Measurements from ENCODE around the gene NTM. TPM values are rescaled to one million over a fixed set of nuclear protein-coding genes. Genes with fewer than 3 reads are reported as not detected.

Gene NTM
- total and polyA plus RNA-seq, 2 experiments from 2014 or later, result 2.2 to 4.9 TPM

- Histone ChIP-seq H3K4me1 (ENCODE audit: insufficient read depth) (no peaks in the 10 kb centered on the region), H3K4me2 (no peak overlapping the region), H3K9me3 (ENCODE audit: low read depth) (no peaks in the 10 kb centered on the region), H2AFZ (no peak overlapping the region), H3K27ac (no peak overlapping the region), H3K4me3 (no peak overlapping the region), H4K20me1 (ENCODE audit: insufficient read depth, poor library complexity, severe bottlenecking) (no peaks in the 10 kb centered on the region), H3K36me3 (replicated peaks; ENCODE audit: insufficient read depth, low read depth) (no peaks in the 10 kb centered on the region), H3K79me2 (no peaks in the 10 kb centered on the region), H3K27me3 (no peaks in the 10 kb centered on the region), H3K9me2 (replicated peaks; ENCODE audit: insufficient read depth) (no peaks in the 10 kb centered on the region)
- TF ChIP-seq EZH2phosphoT487 (IDR thresholded peaks at IDR 0.05; ENCODE audit: low read depth, severe bottlenecking, unreplicated experiment) (no peak), CTCF (IDR thresholded peaks at IDR 0.05; ENCODE audit: poor library complexity) (no peak), EZH2 (IDR thresholded peaks at IDR 0.05; ENCODE audit: borderline replicate concordance) (no peak)
- 85% methylated on average over 2 of the region's 2 CpGs for WGBS (ENCODE audit: low lambda C conversion rate, missing lambda C conversion rate)
- DNase-seq (ENCODE audit: low spot score), result no peak
Observed at GRCh38 chr11:131353766-131354165, 16.6 kb upstream of the NTM start.

- Histone ChIP-seq H3K79me2 (no peaks in the 10 kb centered on the region), H4K20me1 (ENCODE audit: insufficient read depth, poor library complexity, severe bottlenecking) (no peaks in the 10 kb centered on the region), H3K4me1 (ENCODE audit: insufficient read depth) (no peaks in the 10 kb centered on the region), H3K4me2 (no peak overlapping the region), H3K9me2 (replicated peaks; ENCODE audit: insufficient read depth) (no peaks in the 10 kb centered on the region), H3K36me3 (replicated peaks; ENCODE audit: insufficient read depth, low read depth) (no peaks in the 10 kb centered on the region), H2AFZ (no peak overlapping the region), H3K4me3 (no peak overlapping the region), H3K27me3 (no peaks in the 10 kb centered on the region), H3K9me3 (ENCODE audit: low read depth) (no peaks in the 10 kb centered on the region), H3K27ac (no peak overlapping the region)
- TF ChIP-seq EZH2 (IDR thresholded peaks at IDR 0.05; ENCODE audit: borderline replicate concordance) (no peak), EZH2phosphoT487 (IDR thresholded peaks at IDR 0.05; ENCODE audit: low read depth, severe bottlenecking, unreplicated experiment) (no peak), CTCF (IDR thresholded peaks at IDR 0.05; ENCODE audit: poor library complexity) (no peak)
- no peak for DNase-seq (ENCODE audit: low spot score)
- 71% methylated on average over 5 of the region's 5 CpGs for WGBS (ENCODE audit: low lambda C conversion rate, missing lambda C conversion rate)
Observed at GRCh38 chr11:131354251-131354701, 16.1 kb upstream of the NTM start.

- TF ChIP-seq CTCF (IDR thresholded peaks at IDR 0.05; ENCODE audit: poor library complexity) (no peak), EZH2phosphoT487 (IDR thresholded peaks at IDR 0.05; ENCODE audit: low read depth, severe bottlenecking, unreplicated experiment) (no peak), EZH2 (IDR thresholded peaks at IDR 0.05; ENCODE audit: borderline replicate concordance) (no peak)
- no peaks in the 10 kb centered on the region for H3K79me2 ChIP-seq
- H4K20me1 ChIP-seq (ENCODE audit: insufficient read depth, poor library complexity, severe bottlenecking), result no peaks in the 10 kb centered on the region
- H3K9me3 ChIP-seq (ENCODE audit: low read depth), result no peaks in the 10 kb centered on the region
- no peaks in the 10 kb centered on the region for H3K27me3 ChIP-seq
- no peaks in the 10 kb centered on the region for H3K9me2 ChIP-seq (replicated peaks; ENCODE audit: insufficient read depth)
- H3K4me2 ChIP-seq, result no peak overlapping the region
- H3K4me1 ChIP-seq (ENCODE audit: insufficient read depth), result no peaks in the 10 kb centered on the region
- WGBS (ENCODE audit: low lambda C conversion rate, missing lambda C conversion rate), result 85% methylated on average over 6 of the region's 6 CpGs
- no peak overlapping the region for H2AFZ ChIP-seq
- DNase-seq (ENCODE audit: low spot score), result no peak
- H3K36me3 ChIP-seq (replicated peaks; ENCODE audit: insufficient read depth, low read depth), result no peaks in the 10 kb centered on the region
- no peak overlapping the region for H3K27ac ChIP-seq
- H3K4me3 ChIP-seq, result no peak overlapping the region
Observed at GRCh38 chr11:131356206-131356605, 14.2 kb upstream of the NTM start.

Measured in hepatocyte (in vitro differentiated cells).